ENCODE results near the gene SIMC1.

DNA sequence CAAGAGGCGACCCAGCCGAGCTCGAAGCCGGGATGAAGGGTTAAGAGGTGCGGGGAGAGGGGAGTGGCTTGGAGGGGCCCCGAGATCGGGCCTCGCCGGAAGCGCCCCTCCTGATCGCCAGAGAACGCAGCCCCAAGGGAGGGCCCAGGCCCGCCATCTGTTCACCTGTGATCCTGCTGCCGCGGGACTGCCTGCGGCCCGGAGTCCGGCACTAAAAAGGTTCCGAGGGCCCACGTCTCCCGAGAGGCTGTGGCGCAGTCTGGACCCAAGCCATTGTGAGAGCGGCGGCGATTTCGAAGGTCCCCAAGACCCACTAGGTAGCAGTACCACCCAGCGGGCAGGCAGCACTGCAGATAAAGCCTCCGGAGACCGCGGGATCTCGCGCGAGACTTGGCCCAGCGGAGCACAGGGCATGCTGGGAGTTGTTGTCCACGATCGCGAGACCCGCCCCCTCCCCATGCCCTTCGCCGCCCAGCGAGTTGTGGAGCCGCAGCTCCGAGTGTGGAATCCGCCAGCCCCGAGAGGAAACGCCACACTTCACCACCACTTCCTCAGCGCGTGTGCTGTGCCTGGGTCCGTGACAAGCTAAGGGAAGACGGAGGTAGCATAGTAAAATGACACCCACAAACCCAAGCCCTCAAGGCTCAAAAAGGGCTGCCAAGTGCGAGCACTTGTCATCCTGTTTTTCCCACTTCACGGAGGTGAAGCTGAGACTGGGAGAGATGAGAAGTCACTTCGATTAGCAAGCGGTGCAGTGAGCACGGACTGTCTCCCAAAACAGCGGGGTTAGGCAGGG lies 123.4 kb downstream of the SIMC1 start, which contains the start of gene KIAA1191:
- TF ChIP-seq EZH2phosphoT487 (IDR thresholded peaks at IDR 0.05; ENCODE audit: low read length): no peak
- TF ChIP-seq, protein P1, sequence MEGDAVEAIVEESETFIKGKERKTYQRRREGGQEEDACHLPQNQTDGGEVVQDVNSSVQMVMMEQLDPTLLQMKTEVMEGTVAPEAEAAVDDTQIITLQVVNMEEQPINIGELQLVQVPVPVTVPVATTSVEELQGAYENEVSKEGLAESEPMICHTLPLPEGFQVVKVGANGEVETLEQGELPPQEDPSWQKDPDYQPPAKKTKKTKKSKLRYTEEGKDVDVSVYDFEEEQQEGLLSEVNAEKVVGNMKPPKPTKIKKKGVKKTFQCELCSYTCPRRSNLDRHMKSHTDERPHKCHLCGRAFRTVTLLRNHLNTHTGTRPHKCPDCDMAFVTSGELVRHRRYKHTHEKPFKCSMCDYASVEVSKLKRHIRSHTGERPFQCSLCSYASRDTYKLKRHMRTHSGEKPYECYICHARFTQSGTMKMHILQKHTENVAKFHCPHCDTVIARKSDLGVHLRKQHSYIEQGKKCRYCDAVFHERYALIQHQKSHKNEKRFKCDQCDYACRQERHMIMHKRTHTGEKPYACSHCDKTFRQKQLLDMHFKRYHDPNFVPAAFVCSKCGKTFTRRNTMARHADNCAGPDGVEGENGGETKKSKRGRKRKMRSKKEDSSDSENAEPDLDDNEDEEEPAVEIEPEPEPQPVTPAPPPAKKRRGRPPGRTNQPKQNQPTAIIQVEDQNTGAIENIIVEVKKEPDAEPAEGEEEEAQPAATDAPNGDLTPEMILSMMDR (IDR thresholded peaks at IDR 0.05; ENCODE audit: low read length): peak; percentile 36
- TF ChIP-seq EZH2 (optimal IDR thresholded peaks at IDR 0.05; ENCODE audit: low read depth, low read length): no peak

Data from MM.1S (cell line).